Activated CD8-positive, alpha-beta T cell treated with anti-CD3 and anti-CD28 coated beads, Interleukin-2, amount 10 ng/mL, durations not matched to agents 7 days and 5 days (primary cell): ENCODE results near the gene IFITM2. TPM values are rescaled to one million over a fixed set of nuclear protein-coding genes. Genes with fewer than 3 reads are reported as not detected.
A peak's percentile ranks its signal among the peaks of the same experiment; 100 is the strongest.
"Not testable (repeated sequence)": the region's sequence is repeated elsewhere in the genome, so short reads cannot be mapped to it uniquely, and the experiment has no call there.

Experiments
- ATAC-seq: fragments of 150-1000 bp; cut with Tn5 transposase; one replicate; pipeline ENCODE4 v1.10.0; 2021; ENCODE audit warnings: moderate library complexity
- CTCF ChIA-PET: fragments of 350-600 bp; sonication (Branson Sonifier 250); formaldehyde crosslinking; loops from one replicate; lab custom pipeline; 2021; ENCODE audit warnings: antibody characterized with exemption; lab: Charles Lee
- POLR2A ChIA-PET: fragments of 350-600 bp; sonication (Branson Sonifier 250); formaldehyde crosslinking; loops from one replicate; lab custom pipeline; 2021; ENCODE audit warnings: antibody characterized with exemption; lab: Charles Lee
- DNase-seq: peaks from one replicate; pipeline ENCODE4 v3.0.0-alpha.2; 2020
- H3K27ac Mint-ChIP-seq: one replicate; pipeline ENCODE4 v1.8.0; 2021; ENCODE audit warnings: mild to moderate bottlenecking, mixed read lengths
- H3K27me3 Mint-ChIP-seq: one replicate; pipeline ENCODE4 v1.8.0; 2021; ENCODE audit warnings: low read depth, mixed read lengths
- H3K36me3 Mint-ChIP-seq: one replicate; pipeline ENCODE4 v1.8.0; 2021; ENCODE audit warnings: low read depth, mixed read lengths
- H3K4me1 Mint-ChIP-seq: one replicate; pipeline ENCODE4 v1.8.0; 2021; ENCODE audit warnings: low read depth, mixed read lengths
- H3K4me3 Mint-ChIP-seq: one replicate; pipeline ENCODE4 v1.8.0; 2021; ENCODE audit warnings: mild to moderate bottlenecking, mixed read lengths
- H3K9me3 Mint-ChIP-seq: one replicate; pipeline ENCODE4 v1.8.0; 2022; ENCODE audit warnings: mixed read lengths; ENCODE audit not compliant: insufficient read depth
- total RNA-seq, 2 experiments: library from RNA; stranded (reverse); gene quantifications; one replicate each; pipeline ENCODE4 v1.2.3, GENCODE V29; 2021

The IFITM2 gene
- 1,000 to 10,000 TPM; 2,197 to 2,304 TPM for total RNA-seq

GRCh38 chr11:307766-308708, at the start of gene IFITM2:
TSS of gene IFITM2 (plus strand) at chr11:307816. CDS start at chr11:308193, 377 bp downstream.
- H3K9me3 Mint-ChIP-seq, H3K27me3 Mint-ChIP-seq: not testable (repeated sequence)
- ChIA-PET POLR2A (interaction anchor here (0.6 to 5.1 kb wide), 18 partner anchors 7 to 101 kb away, joined by 3 to 60 read pairs (median 4); partner anchors contain the start of genes BET1L, IFITM1, IFITM5 and NLRP6), CTCF (interaction anchor here (0.8 to 4.5 kb wide), 7 partner anchors 8 to 149 kb away, joined by 3 to 49 read pairs (median 38); partner anchors contain the start of gene PTDSS2)
- H3K36me3 Mint-ChIP-seq = peaks cover 32% of the 10 kb centered on the region
- H3K4me1 Mint-ChIP-seq = peaks cover 50% of the 10 kb centered on the region
- ATAC-seq (peak; percentile 55), DNase-seq (peak; percentile 90)
- H3K27ac Mint-ChIP-seq = peak within 1 kb of the TSS; percentile 99
- peak within 1 kb of the TSS; percentile 98 for H3K4me3 Mint-ChIP-seq

GRCh38 chr11:259413-259812, 48.2 kb upstream of the IFITM2 start:
- Mint-ChIP-seq H3K4me1 (no peaks in the 10 kb centered on the region), H3K4me3 (no peak overlapping the region), H3K36me3 (no peaks in the 10 kb centered on the region), H3K27me3 (peaks cover 3% of the 10 kb centered on the region), H3K27ac (no peak overlapping the region), H3K9me3 (no peaks in the 10 kb centered on the region)
- DNase-seq (no peak), ATAC-seq (no peak)
- POLR2A ChIA-PET = interaction anchor here (1.2 kb wide), 1 partner anchor 12 kb away, joined by 4 read pairs; no protein-coding TSS in a partner anchor
- CTCF ChIA-PET = interaction anchor here (1.3 to 8.1 kb wide), 4 partner anchors 9 to 52 kb away, joined by 3 to 61 read pairs (median 5); partner anchors contain the start of gene BET1L

- ChIA-PET CTCF (interaction anchor here (2.8 to 8.1 kb wide), 2 partner anchors 12 to 43 kb away, joined by 7 to 61 read pairs; no protein-coding TSS in a partner anchor), POLR2A (no interaction called here)
- ATAC-seq (no peak), DNase-seq (no peak)
- Mint-ChIP-seq H3K9me3 (no peaks in the 10 kb centered on the region), H3K36me3 (no peaks in the 10 kb centered on the region), H3K4me1 (no peaks in the 10 kb centered on the region), H3K27me3 (no peaks in the 10 kb centered on the region), H3K4me3 (no peak overlapping the region), H3K27ac (no peak overlapping the region)
Measured at GRCh38 chr11:261624-262023, 46.0 kb upstream of the IFITM2 start.

- peak; percentile 7 for ATAC-seq
- CTCF ChIA-PET = interaction anchor here (1.4 to 4.5 kb wide), 9 partner anchors 9 to 182 kb away, joined by 3 to 53 read pairs (median 7); partner anchors contain the start of genes PSMD13 and PTDSS2
- H3K27me3 Mint-ChIP-seq = no peaks in the 10 kb centered on the region
- H3K4me3 Mint-ChIP-seq = peak overlapping the region; percentile 60
- H3K27ac Mint-ChIP-seq = peak overlapping the region; percentile 83
- peaks cover 3% of the 10 kb centered on the region for H3K36me3 Mint-ChIP-seq
- H3K9me3 Mint-ChIP-seq = no peaks in the 10 kb centered on the region
- peak; percentile 34 for DNase-seq
- H3K4me1 Mint-ChIP-seq = peaks cover 35% of the 10 kb centered on the region
- POLR2A ChIA-PET = interaction anchor here (0.8 to 3.5 kb wide), 14 partner anchors 9 to 139 kb away, joined by 3 to 115 read pairs (median 7); partner anchors contain the start of genes IFITM1, NLRP6, PGGHG and PSMD13
Measured at GRCh38 chr11:266676-267439, 40.8 kb upstream of the IFITM2 start.

- ChIA-PET CTCF (interaction anchor here (0.6 to 4.5 kb wide), 11 partner anchors 14 to 182 kb away, joined by 3 to 53 read pairs (median 7); partner anchors contain the start of genes PSMD13 and PTDSS2), POLR2A (interaction anchor here (0.7 to 3.5 kb wide), 21 partner anchors 8 to 239 kb away, joined by 3 to 115 read pairs (median 6); partner anchors contain the start of genes BET1L, IFITM1, NLRP6 and PGGHG)
- H3K27ac Mint-ChIP-seq = peak overlapping the region; percentile 92
- peak; percentile 52 for ATAC-seq
- no peaks in the 10 kb centered on the region for H3K9me3 Mint-ChIP-seq
- H3K4me1 Mint-ChIP-seq = peaks cover 35% of the 10 kb centered on the region
- peak overlapping the region; percentile 75 for H3K4me3 Mint-ChIP-seq
- peak; percentile 81 for DNase-seq
- H3K36me3 Mint-ChIP-seq = peaks cover 3% of the 10 kb centered on the region
- no peaks in the 10 kb centered on the region for H3K27me3 Mint-ChIP-seq
Measured at GRCh38 chr11:267491-267994, 40.1 kb upstream of the IFITM2 start.

- H3K27me3 Mint-ChIP-seq = not testable (repeated sequence)
Measured at GRCh38 chr11:268716-269145, 38.9 kb upstream of the IFITM2 start.

GRCh38 chr11:269146-269890, 38.3 kb upstream of the IFITM2 start:
- peak; percentile 47 for ATAC-seq
- Mint-ChIP-seq H3K4me3 (peak overlapping the region; percentile 75), H3K27ac (peak overlapping the region; percentile 92), H3K4me1 (peaks cover 35% of the 10 kb centered on the region), H3K9me3 (no peaks in the 10 kb centered on the region), H3K36me3 (peaks cover 3% of the 10 kb centered on the region), H3K27me3 (peaks cover 2% of the 10 kb centered on the region)
- CTCF ChIA-PET = interaction anchor here (0.9 to 4.5 kb wide), 7 partner anchors 12 to 48 kb away, joined by 3 to 53 read pairs (median 7); no protein-coding TSS in a partner anchor
- DNase-seq = peak; percentile 69
- POLR2A ChIA-PET = interaction anchor here (0.9 to 3.5 kb wide), 10 partner anchors 12 to 147 kb away, joined by 3 to 115 read pairs (median 7); partner anchors contain the start of genes BET1L, IFITM1, NLRP6 and PGGHG

More at GRCh38 chr11:268716-269145, 38.9 kb upstream of the IFITM2 start:
- H3K36me3 Mint-ChIP-seq, H3K9me3 Mint-ChIP-seq: not testable (repeated sequence)
- DNase-seq (peak; percentile 85), ATAC-seq (peak; percentile 61)
- ChIA-PET CTCF (interaction anchor here (0.9 to 4.5 kb wide), 8 partner anchors 12 to 181 kb away, joined by 3 to 53 read pairs (median 8); partner anchors contain the start of gene PTDSS2), POLR2A (interaction anchor here (0.8 to 3.5 kb wide), 17 partner anchors 11 to 148 kb away, joined by 3 to 115 read pairs (median 6); partner anchors contain the start of genes BET1L, IFITM1, NLRP6 and PGGHG)
- H3K4me3 Mint-ChIP-seq = peak overlapping the region; percentile 75
- H3K4me1 Mint-ChIP-seq = peaks cover 35% of the 10 kb centered on the region
- H3K27ac Mint-ChIP-seq = peak overlapping the region; percentile 92

- ChIA-PET CTCF (interaction anchor here (1.0 to 1.3 kb wide), 2 partner anchors 20 to 46 kb away, joined by 3 to 5 read pairs; no protein-coding TSS in a partner anchor), POLR2A (interaction anchor here (1.3 to 3.2 kb wide), 4 partner anchors 9 to 64 kb away, joined by 4 to 16 read pairs (median 7); partner anchors contain the start of genes BET1L and NLRP6)
- peak overlapping the region; percentile 92 for H3K27ac Mint-ChIP-seq
- H3K4me1 Mint-ChIP-seq = peaks cover 43% of the 10 kb centered on the region
- H3K9me3 Mint-ChIP-seq = no peaks in the 10 kb centered on the region
- H3K4me3 Mint-ChIP-seq = no peak overlapping the region
- H3K27me3 Mint-ChIP-seq = peaks cover 4% of the 10 kb centered on the region
- peaks cover 6% of the 10 kb centered on the region for H3K36me3 Mint-ChIP-seq
- DNase-seq = peak; percentile 20
- no peak for ATAC-seq
Measured at GRCh38 chr11:270451-271318, 36.9 kb upstream of the IFITM2 start.

- ChIA-PET POLR2A (interaction anchor here (0.8 to 3.2 kb wide), 6 partner anchors 8 to 64 kb away, joined by 3 to 16 read pairs (median 4); partner anchors contain the start of genes BET1L and NLRP6), CTCF (interaction anchor here (1.0 kb wide), 1 partner anchor 46 kb away, joined by 3 read pairs; no protein-coding TSS in a partner anchor)
- peaks cover 43% of the 10 kb centered on the region for H3K4me1 Mint-ChIP-seq
Measured at GRCh38 chr11:271319-271715, 36.3 kb upstream of the IFITM2 start.

More at GRCh38 chr11:271319-271715, 36.3 kb upstream of the IFITM2 start:
- peaks cover 11% of the 10 kb centered on the region for H3K36me3 Mint-ChIP-seq
- no peak overlapping the region for H3K4me3 Mint-ChIP-seq
- DNase-seq (no peak), ATAC-seq (no peak)
- no peak overlapping the region for H3K27ac Mint-ChIP-seq
- peaks cover 7% of the 10 kb centered on the region for H3K27me3 Mint-ChIP-seq
- H3K9me3 Mint-ChIP-seq = peaks cover 5% of the 10 kb centered on the region
